ENCODE data around the gene DNAJC5. TPM values are rescaled to one million over a fixed set of nuclear protein-coding genes. Genes with fewer than 3 reads are reported as not detected.

DNAJC5 gene
- total and polyA plus RNA-seq, 2 of the 8 experiments (the other 6 are each of a cell fraction or from before 2014, with no cell fraction given): 19.2 to 31.2 TPM

DNA sequence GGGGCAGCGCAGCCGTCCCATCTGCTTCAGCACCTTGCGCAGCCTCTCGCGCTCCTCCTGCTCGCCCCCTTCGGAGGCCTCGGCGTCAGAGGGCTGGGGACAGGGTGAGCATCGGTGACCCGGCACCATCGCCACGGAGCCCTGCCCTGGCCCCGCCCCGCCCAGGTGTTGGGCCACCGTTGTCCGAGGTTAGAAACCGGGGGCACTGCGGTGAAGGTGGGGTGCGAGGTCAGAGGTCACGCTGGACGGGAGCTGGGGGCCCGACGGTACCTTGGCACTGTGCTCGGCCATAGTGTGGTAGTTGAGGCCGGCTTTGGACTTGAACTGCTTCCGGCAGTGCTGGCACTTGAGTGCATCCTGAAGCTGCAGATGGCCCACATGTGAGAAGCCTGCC is 68.4 kb downstream of the DNAJC5 start:
- Histone ChIP-seq H2AFZ (ENCODE audit: low read length) (no peak overlapping the region), H3K36me3 (ENCODE audit: control insufficient read depth in 2 of 4, insufficient read depth in 4 of 4, low read length in 3 of 4) (peaks cover 22 to 66% (median 50%) of the 10 kb centered on the region in 4 experiments), H3K4me1 (replicated peaks in 1 of 4; ENCODE audit: control insufficient read depth in 3 of 4, insufficient read depth in 4 of 4, low read length in 3 of 4) (peaks cover 0 to 14% (median 9%) of the 10 kb centered on the region in 4 experiments; a peak in 6 of 7 replicates), H2BK5ac (ENCODE audit: low read depth, low read length) (no peak overlapping the region), H3K27ac (ENCODE audit: low read depth, low read length) (no peak overlapping the region), H2BK15ac (ENCODE audit: low read length) (no peak overlapping the region), H4K20me1 (replicated peaks in 1 of 2; ENCODE audit: control insufficient read depth in 1 of 2, insufficient read depth in 2 of 2, low read length in 2 of 2) (peaks cover 0 to 2% of the 10 kb centered on the region in 2 experiments), H3K18ac (ENCODE audit: extremely low read depth, low read length) (no peak overlapping the region), H2AK5ac (ENCODE audit: low read depth, low read length) (no peak overlapping the region), H2BK20ac (ENCODE audit: low read length) (no peak overlapping the region), H3K27me3 (replicated peaks in 1 of 4; ENCODE audit: control insufficient read depth in 3 of 4, extremely low read depth in 1 of 4, insufficient read depth in 3 of 4, low read length in 3 of 4) (no peaks in the 10 kb centered on the region), H3K14ac (ENCODE audit: insufficient read length) (no peak overlapping the region), H3K9ac (replicated peaks in 1 of 4; ENCODE audit: extremely low read depth in 1 of 4, low read depth in 3 of 4, low read length in 3 of 4) (no peak overlapping the region), H3K23me2 (ENCODE audit: low read depth, low read length) (no peaks in the 10 kb centered on the region), H3K79me2 (ENCODE audit: control insufficient read depth in 1 of 2, insufficient read depth in 2 of 2, low read length in 2 of 2) (no peaks in the 10 kb centered on the region), H3K56ac (replicated peaks; ENCODE audit: insufficient read length, low read depth, low read length) (no peak overlapping the region), H2BK12ac (ENCODE audit: low read depth, low read length) (no peak overlapping the region), H4K8ac (ENCODE audit: extremely low read depth, insufficient read depth, low read length) (no peak overlapping the region), H3K4me3 (ENCODE audit: extremely low read depth in 1 of 4, insufficient read depth in 2 of 4, low read depth in 3 of 4, low read length in 4 of 4) (no peak overlapping the region), H3K9me3 (ENCODE audit: insufficient read depth in 2 of 2, low read depth in 1 of 2, low read length in 1 of 2) (peaks cover 40 to 49% of the 10 kb centered on the region in 2 experiments), H4K91ac (replicated peaks; ENCODE audit: insufficient read length, low read length) (no peak overlapping the region), H3K4me2 (ENCODE audit: insufficient read depth in 1 of 2, low read depth in 2 of 2, low read length in 2 of 2) (no peak overlapping the region), H3K79me1 (ENCODE audit: low read depth, low read length) (peaks cover 3% of the 10 kb centered on the region), H3K23ac (ENCODE audit: insufficient read length) (no peak overlapping the region), H3K4ac (replicated peaks; ENCODE audit: insufficient read length, low read depth, low read length) (no peak overlapping the region), H4K5ac (ENCODE audit: insufficient read length, low read depth, low read length) (no peak overlapping the region), H2BK120ac (replicated peaks; ENCODE audit: low read depth, low read length) (no peak overlapping the region)
- CTCF ChIA-PET (ENCODE audit: partially characterized antibody): no interaction called here
- no peak for FAIRE-seq
- POLR2A ChIA-PET (ENCODE audit: partially characterized antibody): interaction anchor here (0.7 kb wide), 1 partner anchor 115 kb away, joined by 3 read pairs; no protein-coding TSS in a partner anchor
- 93% methylated on average over 23 of the region's 27 CpGs; no CpG with 5 or more reads in 1 of the 2 experiments for whole genome bisulfite sequencing, 2 experiments (ENCODE audit: extremely low coverage in 1 of 2, insufficient coverage in 1 of 2, insufficient read length in 1 of 2, insufficient replicate concordance in 2 of 2, low coverage in 1 of 2, low lambda C conversion rate in 2 of 2, missing lambda C conversion rate in 1 of 2)
- no peak for DNase-seq (ENCODE audit: low read depth in 1 of 2, low spot score in 2 of 2)
- TF ChIP-seq RNF2 (IDR thresholded peaks at IDR 0.05; ENCODE audit: borderline replicate concordance, low read depth, low read length, missing control alignments, poor library complexity, severe bottlenecking) (no peak), PHF8 (conservative IDR thresholded peaks at IDR 0.05; ENCODE audit: low read depth, low read length) (no peak), TCF12 (IDR thresholded peaks at IDR 0.05; ENCODE audit: low read depth, low read length) (no peak), SP1 (IDR thresholded peaks at IDR 0.05; ENCODE audit: low read depth, low read length) (no peak), CTBP2 (IDR thresholded peaks at IDR 0.05; ENCODE audit: borderline replicate concordance, insufficient read depth, insufficient read length, low read length) (no peak), TAF7 (optimal IDR thresholded peaks at IDR 0.05; ENCODE audit: borderline replicate concordance, low read depth, low read length) (no peak), TEAD4 (IDR thresholded peaks at IDR 0.05; ENCODE audit: low read depth, low read length) (no peak), NANOG (IDR thresholded peaks at IDR 0.05; ENCODE audit: insufficient read depth, low read depth, low read length, poor library complexity, severe bottlenecking) (no peak), POU5F1 (IDR thresholded peaks at IDR 0.05; ENCODE audit: low read depth, low read length) (no peak), SP4 (IDR thresholded peaks at IDR 0.05; ENCODE audit: low read length) (no peak), SAP30 (IDR thresholded peaks at IDR 0.05; ENCODE audit: insufficient read depth, insufficient replicate concordance, low read length) (no peak)
- TF ChIP-seq, protein P1, sequence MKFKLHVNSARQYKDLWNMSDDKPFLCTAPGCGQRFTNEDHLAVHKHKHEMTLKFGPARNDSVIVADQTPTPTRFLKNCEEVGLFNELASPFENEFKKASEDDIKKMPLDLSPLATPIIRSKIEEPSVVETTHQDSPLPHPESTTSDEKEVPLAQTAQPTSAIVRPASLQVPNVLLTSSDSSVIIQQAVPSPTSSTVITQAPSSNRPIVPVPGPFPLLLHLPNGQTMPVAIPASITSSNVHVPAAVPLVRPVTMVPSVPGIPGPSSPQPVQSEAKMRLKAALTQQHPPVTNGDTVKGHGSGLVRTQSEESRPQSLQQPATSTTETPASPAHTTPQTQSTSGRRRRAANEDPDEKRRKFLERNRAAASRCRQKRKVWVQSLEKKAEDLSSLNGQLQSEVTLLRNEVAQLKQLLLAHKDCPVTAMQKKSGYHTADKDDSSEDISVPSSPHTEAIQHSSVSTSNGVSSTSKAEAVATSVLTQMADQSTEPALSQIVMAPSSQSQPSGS (IDR thresholded peaks at IDR 0.05; ENCODE audit: low read length): no peak

Data from H1 (cell line).